NK-92 (cell line): Measurements from ENCODE around the gene PHF5A.

Source experiments
- DNase-seq: peaks from one replicate; lab custom pipeline; 2025; ENCODE audit not compliant: unreplicated experiment; lab: John Stamatoyannopoulos, UW

The PHF5A gene

GRCh38 chr22:41468381-41469217 is at the start of gene PHF5A, which contains the start of gene ACO2:
PHF5A (minus strand) TSS chr22:41468692; CDS start chr22:41468653, 39 bp downstream.
ACO2 (plus strand) TSS chr22:41469117; CDS start chr22:41469147, 30 bp downstream.
- DNase-seq: peak; percentile 78

- no peak for DNase-seq
Measured at GRCh38 chr22:41518048-41518347, 49.5 kb upstream of the PHF5A start.

GRCh38 chr22:41517172-41518047 is 48.9 kb upstream of the PHF5A start:
- no peak for DNase-seq

GRCh38 chr22:41516462-41516861 is 48.0 kb upstream of the PHF5A start:
- DNase-seq: no peak

GRCh38 chr22:41513391-41513790 is 44.9 kb upstream of the PHF5A start:
- no peak for DNase-seq

- no peak for DNase-seq
Measured at GRCh38 chr22:41512421-41513194, 44.1 kb upstream of the PHF5A start.

GRCh38 chr22:41511521-41511968 is 43.1 kb upstream of the PHF5A start:
- no peak for DNase-seq

GRCh38 chr22:41508770-41509170 is 40.3 kb upstream of the PHF5A start:
- DNase-seq: no peak

- no peak for DNase-seq
Measured at GRCh38 chr22:41507330-41508063, 39.0 kb upstream of the PHF5A start.

GRCh38 chr22:41505511-41506220 is 37.2 kb upstream of the PHF5A start:
- DNase-seq: no peak

- DNase-seq: no peak
Measured at GRCh38 chr22:41504816-41505215, 36.3 kb upstream of the PHF5A start.

GRCh38 chr22:41504397-41504796 is 35.9 kb upstream of the PHF5A start:
- no peak for DNase-seq

GRCh38 chr22:41501209-41501608 is 32.7 kb upstream of the PHF5A start:
- no peak for DNase-seq

GRCh38 chr22:41500303-41500702 is 31.8 kb upstream of the PHF5A start:
- DNase-seq: no peak

GRCh38 chr22:41499624-41500280 is 31.3 kb upstream of the PHF5A start:
- DNase-seq: no peak

GRCh38 chr22:41498303-41498835 is 29.9 kb upstream of the PHF5A start:
- no peak for DNase-seq

- DNase-seq: no peak
Measured at GRCh38 chr22:41491374-41492100, 23.0 kb upstream of the PHF5A start.

GRCh38 chr22:41488596-41489385 is 20.3 kb upstream of the PHF5A start:
- DNase-seq: no peak
